HG03432 (cell line): ENCODE measurements around the gene PAQR3.
A peak's percentile ranks its signal among the peaks of the same experiment; 100 is the strongest.
"Not testable (repeated sequence)": the region's sequence is repeated elsewhere in the genome, so short reads cannot be mapped to it uniquely, and the experiment has no call there.

ENCODE experiments used
- ATAC-seq: cut with Tn5 transposase; IDR thresholded peaks from one replicate; pipeline ENCODE4 v1.9.1; 2021; ENCODE audit warnings: mild to moderate bottlenecking, moderate library complexity; ENCODE audit not compliant: unreplicated experiment

Gene PAQR3

DNA sequence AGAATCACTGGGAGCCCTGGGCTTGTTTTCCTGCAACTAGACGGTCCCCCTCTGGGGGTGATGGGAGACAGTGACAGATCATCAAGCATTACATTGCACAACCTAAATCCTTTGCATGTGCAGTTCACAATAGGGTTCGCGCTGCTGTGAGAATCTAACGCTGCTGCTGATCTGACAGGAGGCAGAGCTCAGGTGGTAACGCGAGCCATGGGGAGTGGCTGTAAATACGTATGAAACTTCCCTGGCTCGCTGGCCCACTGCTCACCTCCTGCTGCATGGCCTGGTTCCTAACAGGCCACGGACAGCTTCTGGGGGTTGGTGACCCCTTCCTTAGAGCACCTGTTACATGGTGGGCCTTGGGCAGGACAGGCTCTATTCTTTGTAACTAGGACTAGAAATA, 10.4 kb downstream of the PAQR3 start:
- ATAC-seq, result no peak

DNA sequence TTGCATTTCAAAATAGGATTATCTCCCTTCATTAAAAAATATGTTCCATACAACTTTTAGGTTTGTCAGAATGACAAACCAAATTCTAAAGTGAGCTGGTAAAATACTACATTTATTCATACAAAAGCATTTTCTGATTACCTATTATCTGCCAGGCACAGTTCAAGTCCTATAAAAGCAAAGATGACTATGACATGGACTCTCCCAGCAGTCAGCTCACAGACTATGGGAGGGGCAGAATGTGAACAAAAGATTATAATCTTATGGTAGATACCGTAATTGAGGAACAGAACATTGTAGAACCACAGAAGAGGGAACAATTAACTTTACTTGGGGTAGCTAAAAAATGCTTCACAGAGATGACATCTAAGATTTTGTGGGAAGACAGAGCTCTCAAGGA, 12.4 kb downstream of the PAQR3 start:
- ATAC-seq, result no peak

DNA sequence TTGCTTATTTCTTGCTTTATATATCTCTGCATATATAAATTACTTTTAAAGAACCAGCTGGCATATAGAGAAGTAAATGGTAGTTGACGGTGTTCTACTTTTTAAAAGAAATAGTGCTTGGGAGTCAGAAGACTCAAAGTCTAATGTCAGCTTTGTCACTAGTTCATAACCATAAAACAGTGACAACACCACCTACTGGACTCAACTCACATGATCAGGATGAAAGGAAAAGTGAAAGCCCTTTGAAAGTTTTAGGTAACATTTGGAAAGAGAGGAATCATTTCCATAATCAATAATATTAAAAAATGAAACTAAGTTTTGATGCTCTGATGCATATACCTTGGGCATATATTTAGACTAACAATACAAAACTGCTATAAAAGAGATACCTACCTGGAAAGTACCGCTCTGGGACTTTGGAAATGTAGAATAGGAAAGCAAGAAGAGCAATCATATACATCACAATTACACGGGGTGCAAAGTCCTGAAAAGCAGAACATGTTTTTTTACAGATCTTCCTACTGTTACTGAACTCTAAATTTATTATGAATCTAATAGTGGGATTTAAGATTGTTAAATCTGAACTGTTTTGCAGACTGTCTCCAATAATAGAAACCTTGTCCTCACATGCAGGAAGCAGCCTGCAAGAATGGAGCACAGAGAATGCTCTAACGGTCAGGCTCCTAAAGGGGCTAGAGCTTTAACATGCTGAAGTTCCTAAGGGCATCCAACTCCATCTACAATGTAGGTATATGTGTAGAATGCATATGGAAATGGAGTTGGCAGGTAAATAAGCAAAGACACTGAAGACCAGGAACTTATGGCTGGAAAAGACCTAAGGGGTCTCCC, 15.6 kb downstream of the PAQR3 start:
- ATAC-seq, result peak; percentile 68

DNA sequence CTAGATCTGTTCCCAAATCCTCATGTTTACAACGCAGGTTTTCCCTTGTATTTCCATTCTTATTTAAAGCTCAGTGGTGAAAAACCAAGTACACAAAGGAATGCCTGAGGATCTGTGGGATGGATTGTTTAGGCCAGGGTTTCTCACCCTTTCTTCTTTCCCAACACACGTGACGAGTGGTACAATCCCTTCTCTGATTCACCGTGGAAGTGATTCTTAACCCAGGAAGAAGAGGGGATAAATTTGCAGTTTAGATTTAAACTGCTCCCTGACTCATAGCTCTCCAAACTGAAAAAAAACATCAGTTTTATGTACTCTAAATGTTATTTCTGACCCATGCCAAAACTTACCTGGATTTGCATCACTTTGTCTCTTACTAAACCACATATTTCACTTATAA, 17.0 kb downstream of the PAQR3 start:
- ATAC-seq, result no peak

DNA sequence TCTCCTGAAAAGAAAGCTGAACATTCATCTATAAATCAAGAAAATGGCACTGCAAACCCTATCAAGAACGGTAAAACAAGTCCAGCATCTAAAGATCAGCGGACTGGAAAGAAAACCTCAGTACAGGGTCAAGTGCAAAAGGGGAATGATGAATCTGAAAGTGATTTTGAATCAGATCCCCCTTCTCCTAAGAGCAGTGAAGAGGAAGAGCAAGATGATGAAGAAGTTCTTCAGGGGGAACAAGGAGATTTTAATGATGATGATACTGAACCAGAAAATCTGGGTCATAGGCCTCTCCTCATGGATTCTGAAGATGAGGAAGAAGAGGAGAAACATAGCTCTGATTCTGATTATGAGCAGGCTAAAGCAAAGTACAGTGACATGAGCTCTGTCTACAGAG, 28.6 kb downstream of the PAQR3 start:
- ATAC-seq, result no peak

DNA sequence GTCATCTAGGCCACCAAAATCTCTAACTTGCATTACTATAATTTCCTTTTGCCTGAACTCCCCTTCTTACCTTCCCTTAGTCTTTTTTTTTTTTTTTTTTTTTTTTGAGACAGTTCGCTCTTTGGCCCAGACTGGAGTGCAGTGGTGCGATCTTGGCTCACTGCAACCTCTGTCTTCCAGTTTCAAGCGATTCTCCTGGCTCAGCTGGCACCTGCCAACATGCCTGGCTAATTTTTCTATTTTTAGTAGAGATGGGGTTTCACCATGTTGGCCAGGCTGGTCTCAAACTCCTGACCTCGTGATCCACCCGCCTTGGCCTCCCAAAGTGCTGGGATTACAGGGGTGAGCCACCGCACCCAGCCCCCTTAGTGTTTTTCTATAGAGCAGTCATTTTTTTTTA, 30.3 kb downstream of the PAQR3 start:
- not testable (repeated sequence) for ATAC-seq

DNA sequence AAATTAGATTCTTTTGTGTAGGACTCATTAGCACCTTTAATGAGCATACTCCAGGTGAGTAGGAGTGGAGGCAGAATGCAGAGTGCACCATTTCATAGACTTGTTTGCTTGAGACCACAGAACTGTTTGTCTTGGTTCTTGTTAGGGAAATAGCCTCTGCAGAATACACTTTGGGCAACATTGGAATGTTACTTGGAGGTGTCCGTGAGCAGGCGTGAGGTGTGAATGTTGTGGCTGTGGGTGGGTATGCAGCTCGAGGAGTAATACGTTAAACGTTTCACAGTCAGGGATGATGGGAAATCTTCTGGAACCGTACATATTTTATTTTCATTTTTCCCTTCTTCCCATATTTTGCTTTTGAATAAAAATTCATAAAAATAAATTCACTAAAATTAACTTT, 31.6 kb downstream of the PAQR3 start:
- no peak for ATAC-seq

DNA sequence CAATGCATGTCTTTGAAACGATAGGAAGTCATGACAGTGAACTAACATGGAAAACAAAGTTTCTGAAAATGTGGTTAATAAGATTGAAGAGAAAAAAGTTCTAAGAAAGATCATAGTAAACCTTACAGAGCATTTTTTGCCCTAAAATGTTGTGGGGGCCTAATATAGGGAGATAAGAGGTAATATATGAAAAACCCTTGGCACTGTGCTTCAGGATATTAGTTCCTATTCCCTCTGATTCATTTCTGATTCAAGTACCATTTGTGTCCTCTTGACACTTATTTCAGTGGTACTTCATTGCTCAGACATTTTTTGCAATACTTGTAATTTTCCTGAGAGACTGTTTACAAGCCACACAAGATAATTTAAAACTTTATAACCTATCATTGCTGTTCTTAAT, 35.1 kb downstream of the PAQR3 start:
- no peak for ATAC-seq

DNA sequence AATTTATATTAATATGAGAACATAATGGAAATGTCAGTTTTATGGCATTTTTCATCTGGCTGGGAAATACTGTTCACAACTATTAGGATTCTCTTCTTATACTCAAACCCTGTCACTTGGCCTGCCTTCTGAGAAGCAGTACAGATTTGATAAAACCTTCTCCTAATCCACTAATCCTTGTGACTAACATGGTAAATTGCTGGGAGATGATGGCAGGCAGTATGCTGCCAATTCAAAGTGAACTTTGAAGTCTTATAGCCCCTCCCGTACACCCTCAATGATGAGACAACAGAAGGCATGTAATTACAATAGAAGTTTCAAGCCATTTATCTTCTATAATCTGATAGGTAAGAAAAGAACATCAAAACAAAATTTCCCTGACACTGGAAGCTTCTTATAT, 36.9 kb downstream of the PAQR3 start:
- no peak for ATAC-seq

DNA sequence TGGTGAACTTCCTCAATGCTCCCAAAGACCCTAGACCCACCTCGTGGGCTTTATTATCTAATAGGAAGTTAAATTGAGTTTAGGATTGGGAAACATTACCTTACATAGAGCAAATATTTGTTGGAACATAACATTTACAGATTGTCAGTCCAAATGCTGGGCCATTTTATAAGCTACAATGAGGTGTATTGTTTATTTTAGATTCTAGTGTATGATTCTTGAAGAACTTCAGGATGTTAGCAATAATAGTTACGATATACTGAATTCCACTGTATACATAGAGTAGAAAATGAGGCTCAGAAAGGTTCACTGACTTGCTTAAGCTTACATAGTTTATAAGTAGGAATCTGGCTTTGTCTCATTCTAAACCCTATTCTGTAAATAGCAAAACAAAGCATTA, 37.4 kb downstream of the PAQR3 start:
- ATAC-seq, result no peak

DNA sequence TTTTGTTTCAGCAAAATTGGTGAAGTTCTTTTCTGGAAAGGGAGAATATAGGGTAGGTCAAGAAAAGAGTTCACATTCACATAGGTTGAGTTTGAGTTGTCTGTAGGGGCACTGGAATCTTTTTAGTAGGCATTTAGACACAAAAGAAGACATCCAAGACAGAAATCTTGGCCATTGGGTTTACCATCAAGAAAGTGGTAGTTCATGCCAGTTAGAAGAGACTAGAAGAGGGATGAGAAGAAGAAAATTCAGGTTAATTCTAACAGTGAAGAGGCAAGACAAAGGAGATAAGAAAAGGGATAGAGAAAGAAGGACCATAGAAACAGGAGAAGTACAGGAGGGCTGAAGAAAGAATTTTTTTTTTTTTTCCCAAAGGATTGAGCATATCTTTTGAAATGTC, 39.9 kb downstream of the PAQR3 start:
- ATAC-seq, result no peak

DNA sequence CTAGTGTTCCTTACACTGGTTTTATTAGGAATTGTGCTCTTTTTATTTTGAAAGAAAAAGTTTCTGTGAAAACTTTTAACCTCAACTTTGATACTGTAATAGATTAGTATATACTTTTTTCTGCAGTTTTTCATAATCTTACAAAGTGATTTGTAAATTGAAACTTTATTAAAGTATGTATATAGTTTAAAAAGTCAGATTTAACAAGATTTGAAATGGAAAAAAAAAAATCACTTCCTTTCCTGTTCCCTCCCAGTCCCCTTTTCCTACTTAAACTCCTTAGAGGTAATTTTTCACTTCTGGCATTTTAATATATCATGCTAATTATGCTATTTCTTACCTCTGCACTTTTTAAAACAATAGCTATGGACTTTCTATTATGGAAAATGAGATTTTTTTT, 49.3 kb downstream of the PAQR3 start:
- no peak for ATAC-seq

DNA sequence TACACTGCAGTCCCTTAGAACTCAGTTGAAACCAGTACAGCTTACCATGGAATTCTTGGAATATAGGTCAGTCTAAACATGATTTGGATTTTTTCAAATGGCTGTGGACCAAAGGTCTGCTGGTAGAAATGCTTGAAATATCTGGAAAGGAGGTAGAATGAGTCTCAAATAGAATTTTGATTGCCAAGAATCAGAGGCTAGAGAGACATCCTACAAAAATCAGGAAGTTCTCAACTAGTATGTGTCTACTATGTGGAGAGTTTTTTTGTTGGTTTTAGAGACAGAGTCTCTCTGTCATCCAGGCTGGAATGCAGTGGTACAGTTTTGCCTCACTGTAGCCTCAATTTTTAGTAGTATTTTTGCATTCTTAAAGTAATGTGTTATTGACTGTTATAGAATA, 53.6 kb downstream of the PAQR3 start:
- ATAC-seq, result no peak

DNA sequence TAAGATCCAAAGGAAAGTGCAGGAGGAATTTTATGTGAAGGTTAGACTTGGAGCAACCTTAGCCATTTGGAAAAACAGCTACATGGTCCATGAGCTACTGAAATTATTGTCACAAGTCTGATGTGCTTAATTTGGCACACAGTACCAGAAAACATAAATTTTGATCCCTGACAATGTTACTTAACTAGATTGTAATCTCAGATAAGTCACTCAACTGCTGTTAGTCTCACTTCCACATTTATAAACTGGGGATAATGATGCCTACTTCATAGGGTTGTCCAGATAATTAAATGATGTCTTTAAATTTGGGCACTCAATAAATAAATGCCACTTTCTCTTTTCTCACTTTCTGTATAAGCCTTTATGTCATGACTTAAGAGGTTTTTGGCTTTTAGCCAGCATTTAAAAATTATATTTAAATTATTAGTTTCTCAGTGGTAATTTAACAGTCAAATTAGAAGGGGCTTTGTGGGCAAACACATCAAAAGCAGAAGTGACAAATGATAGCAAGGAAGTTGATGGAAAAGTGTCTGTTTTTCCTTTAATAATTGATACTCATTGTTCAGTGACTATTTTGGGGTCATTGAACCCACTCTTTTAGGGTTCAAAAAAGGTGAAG, 58.3 kb downstream of the PAQR3 start:
- no peak for ATAC-seq

DNA sequence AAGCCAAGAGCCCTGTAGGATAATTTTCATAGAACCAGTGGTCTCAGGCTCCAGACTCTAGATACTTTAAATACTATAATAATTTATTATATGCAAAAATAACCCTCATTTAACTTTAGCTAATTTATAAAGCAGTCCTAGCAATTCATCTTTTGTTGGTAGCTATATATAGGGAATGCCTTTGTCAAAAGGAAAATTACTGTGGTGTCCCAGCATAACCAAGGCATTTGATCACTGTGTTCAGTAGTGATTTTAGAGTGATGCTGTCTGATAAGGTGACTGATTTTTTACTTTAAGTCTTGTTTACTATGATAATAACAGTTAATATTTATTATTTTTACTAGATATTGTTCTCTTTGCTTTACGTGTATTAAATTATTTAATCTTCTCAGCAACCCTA, 61.2 kb downstream of the PAQR3 start:
- ATAC-seq, result no peak

DNA sequence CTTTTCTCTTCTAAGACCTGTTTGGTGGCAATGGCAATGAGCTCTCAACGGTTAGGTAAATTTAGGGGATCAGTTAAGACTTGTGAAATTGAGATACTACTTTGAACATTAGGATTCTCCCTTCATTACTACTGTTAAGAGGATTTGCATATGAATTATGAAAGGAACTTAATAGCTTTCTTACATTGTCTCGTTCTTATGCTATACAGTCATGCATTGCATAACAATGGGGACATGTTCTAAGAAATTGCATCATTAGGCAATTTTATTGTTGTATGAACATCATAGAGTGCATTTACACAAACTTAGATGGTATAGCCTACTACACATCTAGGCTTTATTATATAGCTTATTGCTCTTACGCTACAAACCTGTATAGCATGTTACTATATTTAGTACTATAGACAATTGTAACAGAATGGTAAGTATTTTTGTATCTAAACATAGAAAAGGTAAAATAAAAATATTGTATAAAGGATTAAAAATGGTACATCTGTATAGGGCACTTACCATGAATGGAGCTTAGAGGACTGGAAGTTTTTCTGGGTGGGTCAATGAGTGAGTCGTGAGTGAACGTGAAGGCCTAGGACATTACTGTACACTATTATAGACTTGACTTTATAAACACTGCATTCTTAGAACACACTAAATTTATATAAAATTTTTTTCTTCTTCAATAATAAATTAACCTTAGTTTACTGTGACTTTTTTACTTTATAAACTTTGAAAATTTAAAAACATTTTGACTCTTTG, 62.5 kb downstream of the PAQR3 start:
- no peak for ATAC-seq

DNA sequence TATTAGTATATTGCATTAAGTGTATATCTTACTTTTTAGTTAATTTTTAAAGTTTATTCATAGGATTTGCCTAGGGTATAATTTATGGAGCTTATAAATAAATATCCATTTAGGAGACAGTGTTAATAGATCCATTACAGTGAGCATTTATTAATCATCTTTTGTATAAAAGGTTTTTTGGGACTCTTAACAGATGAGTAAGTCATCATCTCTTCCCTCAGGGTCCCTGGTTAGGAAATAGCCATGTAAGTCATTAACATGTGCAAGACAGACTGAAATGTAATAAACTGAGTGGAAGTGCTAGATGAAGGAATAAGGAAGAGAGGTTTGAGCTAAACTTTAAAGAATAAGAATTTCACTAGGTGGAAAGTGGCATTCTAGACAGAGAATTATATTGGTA, 69.2 kb downstream of the PAQR3 start:
- no peak for ATAC-seq

DNA sequence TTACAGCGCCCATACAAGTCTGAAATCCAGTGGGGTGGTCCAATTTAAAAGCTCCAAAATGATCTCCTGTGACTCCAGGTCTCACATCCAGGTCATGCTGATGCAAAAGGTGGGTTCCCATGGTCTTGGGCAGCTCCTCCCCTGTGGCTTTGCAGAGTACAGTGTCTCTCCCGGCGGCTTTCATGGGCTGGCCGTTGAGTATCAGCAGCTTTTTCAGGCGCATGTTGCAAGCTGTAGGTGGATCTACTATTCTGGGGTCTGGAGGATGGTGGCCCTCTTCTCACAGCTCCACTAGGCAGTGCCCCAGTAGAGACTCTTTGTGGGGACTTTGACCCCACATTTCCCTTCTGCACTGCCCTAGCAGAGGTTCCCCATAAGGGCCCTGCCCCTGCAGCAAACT, 70.5 kb downstream of the PAQR3 start:
- not testable (repeated sequence) for ATAC-seq

DNA sequence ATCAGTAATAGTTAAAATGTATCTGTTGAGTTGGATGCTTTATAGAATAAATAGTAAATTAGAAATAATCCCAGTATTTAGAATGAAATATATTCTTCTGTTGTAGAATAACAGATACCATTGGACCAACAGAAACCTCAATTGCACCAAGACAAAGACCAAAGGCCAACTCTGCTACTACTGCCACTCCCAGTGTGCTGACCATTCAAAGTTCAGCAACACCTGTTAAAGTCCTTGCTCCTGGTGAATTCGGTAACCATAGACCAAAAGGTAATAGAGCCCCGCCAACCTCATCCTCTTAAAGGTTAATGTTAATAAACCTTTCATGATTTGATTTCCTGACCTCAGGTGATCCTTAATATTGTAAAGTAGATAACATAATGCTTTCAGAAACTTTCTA, 73.8 kb downstream of the PAQR3 start:
- ATAC-seq, result no peak

DNA sequence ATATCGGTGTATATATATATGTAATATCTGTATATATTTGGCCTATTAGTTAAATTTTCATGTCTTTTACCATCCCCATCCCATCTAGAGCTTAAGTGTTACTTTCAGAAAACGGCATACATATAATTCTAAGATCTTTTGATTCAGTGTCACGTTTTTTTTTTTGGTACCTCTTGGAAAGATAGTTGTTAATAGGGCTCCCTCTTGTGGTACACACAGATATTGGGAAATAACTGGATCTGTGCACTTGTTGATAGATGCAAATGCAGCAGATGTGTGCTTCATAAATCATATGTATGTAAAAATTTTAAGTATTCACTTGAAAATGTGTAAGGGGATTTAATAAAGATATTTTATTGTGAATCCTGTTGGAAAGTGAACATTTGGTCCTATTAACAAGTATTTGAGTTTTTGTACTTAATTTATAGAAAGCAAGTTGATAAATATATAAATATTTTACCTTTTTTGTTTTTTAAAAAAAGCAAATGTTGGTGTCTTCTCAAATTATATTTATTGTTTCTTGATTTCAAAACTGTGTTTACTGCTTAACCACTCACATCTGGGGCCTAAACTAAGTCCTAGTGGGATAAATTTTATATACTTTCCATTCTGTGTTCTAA, 74.7 kb downstream of the PAQR3 start:
- ATAC-seq, result peak; percentile 62

DNA sequence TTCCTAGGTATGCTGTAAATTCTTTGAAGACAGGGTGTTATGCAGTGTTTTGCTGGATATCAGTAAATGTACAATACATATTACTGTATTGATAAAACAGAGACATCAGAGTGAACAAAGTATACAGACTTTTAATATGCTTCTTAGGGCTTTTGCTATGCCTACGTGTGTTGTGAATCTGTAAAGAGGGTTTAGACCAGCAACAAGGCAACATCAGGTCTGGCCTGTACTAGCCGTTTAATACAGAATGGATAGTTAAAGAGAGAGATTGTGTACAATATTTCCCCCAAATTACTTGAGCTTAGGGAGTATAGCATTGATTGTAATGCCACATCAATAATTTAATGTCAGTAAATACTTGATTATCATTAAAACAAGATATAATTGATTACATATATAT, 75.2 kb downstream of the PAQR3 start:
- ATAC-seq, result peak; percentile 11
